Measurements from ENCODE around the gene PCBD2.
"Not testable (repeated sequence)": the region's sequence is repeated elsewhere in the genome, so short reads cannot be mapped to it uniquely, and the experiment has no call there.

PCBD2 gene

DNA sequence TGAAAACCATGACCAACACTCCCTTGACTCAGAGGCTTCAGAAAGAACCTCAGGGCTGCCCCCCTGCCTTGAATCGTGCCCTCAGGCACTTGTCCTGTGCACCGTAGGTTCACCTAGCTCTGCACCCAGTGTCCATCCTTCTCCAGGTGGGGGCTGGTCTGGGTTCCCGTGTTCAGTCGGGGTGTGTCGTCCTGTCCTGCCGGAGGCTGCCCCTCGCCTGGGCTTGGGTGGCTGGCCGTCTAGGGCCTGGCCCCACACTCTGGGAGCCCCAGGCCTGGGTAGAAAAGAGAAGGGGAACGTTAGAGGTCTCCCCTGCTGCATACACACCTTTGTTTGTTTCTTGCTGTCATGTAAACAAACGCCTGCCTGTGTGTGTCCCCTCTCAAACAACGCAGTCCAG is 92.1 kb downstream of the PCBD2 start:
- DNase-seq (ENCODE audit: low read depth, low spot score): no peak

DNA sequence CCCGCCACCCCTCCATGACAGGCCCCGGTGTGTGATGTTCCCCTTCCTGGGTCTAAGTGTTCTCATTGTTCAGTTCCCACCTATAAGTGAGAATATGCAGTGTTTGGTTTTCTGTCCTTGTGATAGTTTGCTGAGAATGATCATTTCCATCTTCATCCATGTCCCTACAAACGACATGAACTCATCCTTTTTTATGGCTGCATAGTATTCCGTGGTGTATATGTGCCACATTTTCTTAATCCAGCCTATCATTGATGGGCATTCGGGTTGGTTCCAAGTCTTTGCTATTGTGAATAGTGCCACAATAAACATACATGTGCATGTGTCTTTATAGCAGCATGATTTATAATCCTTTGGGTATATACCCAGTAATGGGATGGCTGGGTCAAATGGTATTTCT is 93.1 kb downstream of the PCBD2 start:
- DNase-seq (ENCODE audit: low read depth, low spot score); H3K27ac ChIP-seq: not testable (repeated sequence)

More for the DNA sequence above, 92.1 kb downstream of the PCBD2 start:
- no peak overlapping the region for H3K27ac ChIP-seq

DNA sequence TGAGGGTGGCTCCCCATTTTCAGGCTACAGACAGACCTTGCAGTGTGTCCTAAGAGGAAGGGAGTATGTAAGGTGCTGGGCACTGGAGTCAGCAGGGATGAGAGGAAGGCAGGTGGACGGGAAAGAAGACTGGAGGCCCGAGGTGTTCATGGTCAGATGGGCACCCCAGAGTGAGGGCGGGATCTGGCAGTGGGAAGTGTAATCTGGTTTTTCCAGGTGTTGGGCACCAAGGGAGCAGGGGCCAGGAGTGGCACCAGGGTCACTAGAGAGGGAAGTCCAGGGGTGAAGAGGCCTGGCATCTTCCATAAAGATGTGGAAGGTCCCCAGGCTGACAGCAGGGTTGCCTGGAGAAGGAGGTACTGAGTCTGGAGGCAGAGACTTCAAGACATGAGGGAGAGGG is 99.4 kb downstream of the PCBD2 start:
- H3K27ac ChIP-seq: no peak overlapping the region
- DNase-seq (ENCODE audit: low read depth, low spot score): no peak

DNA sequence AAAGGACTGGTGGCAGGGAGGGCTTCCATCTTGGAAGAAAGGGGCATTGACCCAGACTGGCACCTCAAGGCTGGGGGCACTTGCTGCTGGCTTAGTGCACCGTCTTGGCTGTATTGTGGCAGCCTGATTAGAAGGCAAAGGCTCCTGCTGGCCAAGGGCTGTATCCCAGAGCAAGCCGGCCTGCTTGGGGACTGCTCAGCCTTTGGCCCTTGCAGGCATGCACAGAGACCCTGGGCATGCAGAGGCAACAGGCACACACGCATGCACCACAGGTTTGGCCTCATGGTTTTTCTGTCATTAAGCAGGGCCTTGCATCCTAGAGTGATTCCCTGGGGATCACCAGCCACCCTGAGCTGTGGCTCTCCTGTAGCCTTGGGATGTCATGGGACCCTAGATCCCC is 100.1 kb downstream of the PCBD2 start:
- no peak for DNase-seq (ENCODE audit: low read depth, low spot score)
- no peak overlapping the region for H3K27ac ChIP-seq

DNA sequence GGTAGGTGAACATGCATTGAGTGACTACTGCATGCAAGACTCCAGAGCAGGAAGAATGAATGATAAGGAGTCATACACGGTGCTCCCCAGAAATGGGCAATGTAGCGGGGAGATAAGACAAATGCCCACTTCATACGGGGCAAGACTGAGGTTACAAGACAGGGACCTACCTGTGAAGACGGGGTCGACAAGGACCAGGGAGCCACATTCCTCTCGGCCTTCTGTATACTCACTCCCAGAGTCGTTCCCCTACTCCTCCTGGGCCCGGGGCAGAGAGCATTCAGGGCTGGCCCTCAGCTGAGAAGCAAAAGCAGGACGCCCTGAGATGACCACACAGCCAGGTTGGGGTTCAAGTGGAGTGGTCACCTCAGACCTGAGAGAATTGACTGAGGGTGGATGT is 102.4 kb downstream of the PCBD2 start:
- no peak for DNase-seq (ENCODE audit: low read depth, low spot score)

DNA sequence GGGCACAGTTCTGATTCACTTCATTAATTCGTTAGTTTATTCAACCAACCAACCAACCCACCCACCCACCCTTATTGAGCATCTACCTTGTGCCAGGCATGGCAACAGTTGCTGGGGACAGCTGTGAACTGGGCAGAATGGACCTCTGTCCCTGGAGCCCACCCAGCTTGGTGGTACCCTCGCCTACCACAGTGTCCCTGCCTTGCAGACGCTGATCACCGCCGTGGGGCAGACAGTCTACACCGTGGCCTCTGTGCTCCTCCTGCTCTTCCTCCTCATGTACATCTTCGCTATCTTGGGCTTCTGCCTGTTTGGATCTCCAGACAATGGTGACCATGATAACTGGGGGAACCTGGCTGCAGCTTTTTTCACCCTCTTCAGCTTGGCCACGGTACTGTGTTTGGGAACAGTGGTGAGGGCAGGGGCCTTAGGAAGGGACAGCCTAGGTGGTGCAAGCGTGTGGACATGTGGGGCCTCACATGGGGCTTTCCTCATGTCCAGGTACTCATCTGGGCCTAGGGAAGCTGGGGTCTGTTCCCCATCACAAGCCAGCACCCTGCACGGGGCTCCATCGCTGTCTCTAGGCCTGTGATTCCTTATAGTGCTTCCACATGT is 102.9 kb downstream of the PCBD2 start:
- H3K27ac ChIP-seq: no peak overlapping the region
- DNase-seq (ENCODE audit: low read depth, low spot score): no peak

More for the DNA sequence above, 102.4 kb downstream of the PCBD2 start:
- H3K27ac ChIP-seq: no peak overlapping the region

DNA sequence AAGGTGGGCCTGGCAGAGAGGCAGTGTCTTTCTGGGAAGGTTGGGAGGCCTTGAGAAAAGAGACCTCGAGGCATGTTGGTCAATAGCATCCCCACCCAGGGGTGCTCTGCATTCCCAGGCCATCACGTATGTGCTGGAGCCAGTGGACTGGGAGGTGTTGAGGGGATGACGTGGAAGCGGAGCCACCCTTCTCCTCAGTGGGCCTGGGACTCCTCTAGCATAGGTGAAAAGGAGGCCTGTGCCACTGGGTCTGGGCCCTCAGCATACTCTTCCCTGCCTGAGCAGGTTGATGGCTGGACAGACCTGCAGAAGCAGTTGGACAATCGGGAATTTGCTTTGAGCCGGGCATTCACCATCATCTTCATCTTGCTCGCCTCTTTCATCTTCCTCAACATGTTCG is 103.6 kb downstream of the PCBD2 start:
- H3K27ac ChIP-seq: no peak overlapping the region
- DNase-seq (ENCODE audit: low read depth, low spot score): no peak

DNA sequence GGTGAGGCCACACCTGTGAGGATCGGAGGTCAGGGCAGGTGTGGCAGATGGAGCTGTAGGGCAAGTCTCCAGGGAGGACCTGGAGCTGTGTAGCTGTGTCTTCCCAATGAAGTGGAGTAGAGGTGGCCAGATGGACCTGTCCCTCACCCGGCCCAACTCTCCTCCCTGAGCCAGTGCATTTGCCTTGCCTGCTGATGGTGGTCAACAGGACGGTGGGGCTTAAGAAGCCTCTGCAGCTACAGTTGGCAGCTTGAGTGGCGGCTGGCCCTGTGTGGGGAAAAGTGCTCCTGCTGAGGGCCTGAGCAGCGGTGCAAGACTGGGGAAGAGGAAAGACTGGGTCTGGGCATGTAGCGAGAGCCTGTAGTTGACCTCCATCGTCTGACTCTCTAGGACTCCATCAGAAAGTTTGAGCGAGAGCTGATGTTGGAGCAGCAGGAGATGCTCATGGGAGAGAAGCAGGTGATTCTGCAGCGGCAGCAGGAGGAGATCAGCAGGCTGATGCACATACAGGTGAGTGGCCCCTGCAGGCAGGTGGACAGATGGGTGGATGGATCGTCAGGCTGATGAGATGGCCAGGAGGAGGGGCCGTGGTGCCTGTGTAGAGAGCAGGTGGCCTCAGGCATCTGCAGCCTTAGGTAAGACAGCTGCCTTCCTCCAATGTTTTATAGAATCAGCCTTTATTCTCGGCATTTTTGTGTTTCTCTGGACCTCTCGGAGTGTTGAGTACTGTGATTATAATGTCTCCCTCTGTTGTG is 104.2 kb downstream of the PCBD2 start:
- H3K27ac ChIP-seq: no peak overlapping the region
- DNase-seq (ENCODE audit: low read depth, low spot score): no peak

DNA sequence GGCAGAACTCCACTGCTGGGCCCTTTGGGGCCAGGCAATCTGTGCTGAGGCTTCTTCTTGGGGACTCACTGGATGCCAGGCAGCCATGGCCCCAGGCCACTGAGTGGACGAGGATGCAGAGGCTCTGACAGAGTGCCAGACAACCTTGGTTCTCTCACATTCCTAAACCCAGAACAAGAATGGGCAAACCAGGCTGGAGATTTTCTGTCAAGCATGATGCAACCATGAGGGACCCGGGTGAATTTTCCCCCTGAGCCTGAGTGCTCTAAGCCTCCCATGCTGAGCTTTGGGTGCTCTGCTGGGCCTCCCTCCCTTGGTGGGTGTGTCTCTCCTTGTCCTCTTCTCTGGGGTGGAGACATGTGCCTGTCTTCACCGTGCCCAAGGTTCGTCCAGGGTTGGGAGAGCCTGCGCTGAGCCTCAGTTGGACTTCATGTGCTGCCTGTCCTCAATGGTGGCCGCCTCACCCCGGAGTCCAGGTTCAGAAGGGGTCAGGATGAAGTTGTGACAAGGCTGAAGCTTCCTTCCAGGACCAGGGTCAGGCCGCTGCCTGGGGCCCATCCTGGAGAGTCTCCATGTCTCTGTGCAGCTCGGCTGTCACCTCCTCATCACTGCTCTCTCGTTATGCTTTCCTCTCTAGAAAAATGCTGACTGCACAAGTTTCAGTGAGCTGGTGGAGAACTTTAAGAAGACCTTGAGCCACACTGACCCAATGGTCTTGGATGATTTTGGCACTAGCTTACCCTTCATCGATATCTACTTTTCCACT is 105.0 kb downstream of the PCBD2 start:
- no peak overlapping the region for H3K27ac ChIP-seq
- no peak for DNase-seq (ENCODE audit: low read depth, low spot score)

DNA sequence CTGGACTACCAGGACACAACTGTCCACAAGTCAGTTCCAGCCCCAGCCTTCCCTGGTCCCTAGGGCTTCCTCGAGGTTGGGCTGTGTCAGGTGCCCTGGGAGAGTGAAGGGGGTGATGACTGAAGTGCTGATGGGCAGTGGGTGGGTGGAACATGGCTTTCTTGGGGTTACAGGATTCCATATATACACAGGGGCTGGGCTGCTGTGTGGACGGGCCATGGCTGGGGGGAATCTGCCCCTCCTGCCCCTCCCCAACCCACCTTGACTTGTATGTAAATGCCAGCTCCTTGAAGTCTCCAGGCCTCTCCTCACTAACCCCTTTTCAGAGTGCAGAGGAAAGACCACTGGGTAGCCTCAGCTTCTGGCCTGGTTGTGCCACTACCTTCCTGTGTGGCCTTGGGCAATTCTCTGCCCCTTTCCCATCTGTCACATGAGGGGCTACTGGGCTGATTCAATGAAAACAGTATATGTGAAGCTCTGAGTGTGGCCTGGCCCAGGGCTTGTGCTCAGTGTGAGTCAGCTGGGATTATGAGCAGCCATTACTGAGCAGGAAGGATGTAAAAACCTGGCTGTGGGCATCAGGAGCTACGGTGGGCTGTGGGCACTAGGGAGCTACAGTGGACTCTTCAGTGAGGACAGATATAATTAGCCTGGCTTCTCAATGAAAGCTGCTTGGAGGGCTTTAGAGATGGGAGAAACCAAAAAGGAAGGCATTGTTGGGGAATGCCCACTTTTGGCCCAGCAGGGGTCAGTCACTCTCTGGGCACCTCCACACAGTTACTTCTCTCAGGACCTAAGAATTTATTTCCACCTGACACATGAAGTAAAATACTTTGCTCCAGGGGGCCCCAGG is 105.8 kb downstream of the PCBD2 start:
- no peak overlapping the region for H3K27ac ChIP-seq
- DNase-seq (ENCODE audit: low read depth, low spot score): no peak

DNA sequence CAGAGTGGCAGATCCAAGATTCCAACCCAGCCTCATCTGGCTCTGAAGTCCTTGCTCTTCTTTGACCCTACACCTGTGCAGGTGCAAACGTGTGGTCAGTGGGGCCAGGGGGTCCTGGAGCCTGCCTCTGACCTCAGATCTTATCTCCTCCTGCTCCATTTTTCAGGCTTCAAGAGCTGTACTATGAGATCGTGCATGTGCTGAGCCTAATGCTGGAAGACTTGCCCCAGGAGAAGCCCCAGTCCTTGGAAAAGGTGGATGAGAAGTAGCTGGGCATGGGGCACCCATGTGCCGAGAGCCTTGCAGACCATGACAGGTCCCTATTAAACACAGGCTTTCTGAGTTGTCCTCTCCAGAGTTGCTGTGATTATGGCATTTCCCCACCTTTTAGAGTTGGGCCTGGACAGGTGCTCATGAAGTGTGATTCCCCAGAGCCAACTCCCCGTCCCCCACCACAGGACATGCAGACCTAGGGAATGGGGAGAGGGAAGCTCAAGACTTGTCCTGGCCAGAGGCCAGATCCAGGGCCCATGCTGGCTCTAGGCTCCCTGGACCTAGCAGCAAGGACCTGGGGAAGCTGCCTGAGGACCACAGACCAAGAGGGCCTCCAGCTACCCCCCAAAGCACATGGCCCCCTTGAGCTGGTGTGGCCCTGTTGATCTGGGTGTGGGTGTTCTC is 106.6 kb downstream of the PCBD2 start:
- no peak overlapping the region for H3K27ac ChIP-seq
- DNase-seq (ENCODE audit: low read depth, low spot score): no peak

DNA sequence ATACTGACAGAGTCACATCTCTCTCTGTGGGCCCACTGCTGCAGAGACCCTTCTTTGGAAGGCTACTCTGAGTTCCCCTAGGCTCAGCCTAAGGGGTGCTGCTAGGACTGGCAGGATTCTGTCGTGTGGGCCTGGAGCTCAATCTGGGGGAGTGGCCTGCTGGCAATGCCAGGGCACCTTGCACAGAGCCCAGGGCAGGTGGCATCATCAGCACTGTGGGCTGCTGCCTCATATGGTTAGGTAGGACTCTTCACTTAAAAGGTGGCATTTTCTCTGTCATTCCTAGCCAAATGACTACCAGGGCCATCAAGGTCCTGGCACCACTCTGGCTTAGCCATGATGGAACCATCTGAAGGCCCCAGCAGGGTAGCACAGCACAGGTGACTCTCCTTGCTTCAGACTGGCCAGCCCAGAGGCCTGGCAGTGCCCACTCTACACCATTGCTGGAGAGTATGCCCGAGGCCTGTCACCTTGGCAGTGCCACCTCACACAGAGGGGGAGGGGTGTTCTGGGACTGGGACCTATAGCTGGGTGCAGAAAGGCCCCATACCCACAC is 107.2 kb downstream of the PCBD2 start:
- no peak for DNase-seq (ENCODE audit: low read depth, low spot score)

More for the DNA sequence above, 107.2 kb downstream of the PCBD2 start:
- no peak overlapping the region for H3K27ac ChIP-seq

Measured in epithelial cell of prostate (primary cell).